Measurements from ENCODE around the gene FOSL1.
"Not testable (repeated sequence)": the region's sequence is repeated elsewhere in the genome, so short reads cannot be mapped to it uniquely, and the experiment has no call there.

Gene FOSL1

GRCh38 chr11:65896034-65896999, 3.9 kb downstream of the FOSL1 start:
- no peak for DNase-seq (ENCODE audit: low read depth in 2 of 2)

DNA sequence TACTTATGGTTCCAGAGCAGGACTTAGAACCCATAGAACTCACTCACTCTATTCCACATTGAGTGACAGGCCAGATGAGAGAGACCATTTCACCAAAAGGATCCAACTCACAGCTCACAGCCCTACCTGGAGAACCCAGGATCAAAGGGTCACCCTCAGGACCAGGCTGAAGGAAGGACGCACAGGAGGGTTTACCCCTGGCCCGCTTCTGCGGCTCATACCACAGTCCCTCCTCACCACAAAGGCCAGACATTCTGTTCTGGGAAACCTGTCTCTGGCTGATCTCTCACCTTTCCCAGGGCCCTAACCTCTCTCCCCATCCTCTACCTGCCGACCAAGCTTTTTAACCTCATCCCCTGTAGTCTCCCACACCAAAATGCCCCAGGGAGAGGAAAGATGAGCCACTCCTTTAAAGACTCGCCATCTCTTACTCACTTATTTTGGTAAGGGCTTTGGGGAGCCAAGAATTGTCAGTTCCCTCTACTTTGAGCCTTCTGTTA, 4.7 kb downstream of the FOSL1 start:
- DNase-seq (ENCODE audit: low read depth in 2 of 2): no peak

GRCh38 chr11:65894034-65894591, 6.1 kb downstream of the FOSL1 start:
- no peak for DNase-seq (ENCODE audit: low read depth in 2 of 2)

DNA sequence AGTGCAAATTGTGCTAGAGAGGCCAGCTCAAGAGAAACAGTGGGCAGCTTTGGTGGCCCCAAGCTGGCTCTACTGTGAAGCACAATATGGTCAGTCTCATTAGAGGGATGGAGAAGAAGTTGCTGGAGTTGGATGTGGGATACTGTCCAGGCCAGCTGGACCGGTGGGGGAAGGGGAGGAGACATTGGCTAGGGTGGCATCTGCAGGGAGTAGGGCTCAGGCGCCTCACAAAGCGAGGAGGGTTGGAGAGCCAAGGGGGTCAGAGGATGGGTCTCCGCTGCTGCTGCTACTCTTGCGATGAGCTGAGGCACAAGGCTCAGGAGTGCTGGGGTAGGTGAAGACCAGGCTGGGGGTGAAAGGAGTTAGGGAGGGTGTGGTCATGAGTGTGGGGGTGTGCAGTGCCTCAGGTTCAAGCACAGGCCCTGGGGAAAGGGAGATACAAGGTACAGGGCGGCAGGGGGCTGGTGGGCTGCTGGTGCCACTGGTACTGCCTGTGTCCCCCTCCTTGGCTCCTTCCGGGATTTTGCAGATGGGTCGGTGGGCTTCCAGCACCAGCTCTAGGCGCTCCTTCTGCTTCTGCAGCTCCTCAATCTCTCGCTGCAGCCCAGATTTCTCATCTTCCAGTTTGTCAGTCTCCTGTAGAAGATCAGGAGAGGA, 7.4 kb downstream of the FOSL1 start:
- no peak for DNase-seq (ENCODE audit: low read depth in 2 of 2)

DNA sequence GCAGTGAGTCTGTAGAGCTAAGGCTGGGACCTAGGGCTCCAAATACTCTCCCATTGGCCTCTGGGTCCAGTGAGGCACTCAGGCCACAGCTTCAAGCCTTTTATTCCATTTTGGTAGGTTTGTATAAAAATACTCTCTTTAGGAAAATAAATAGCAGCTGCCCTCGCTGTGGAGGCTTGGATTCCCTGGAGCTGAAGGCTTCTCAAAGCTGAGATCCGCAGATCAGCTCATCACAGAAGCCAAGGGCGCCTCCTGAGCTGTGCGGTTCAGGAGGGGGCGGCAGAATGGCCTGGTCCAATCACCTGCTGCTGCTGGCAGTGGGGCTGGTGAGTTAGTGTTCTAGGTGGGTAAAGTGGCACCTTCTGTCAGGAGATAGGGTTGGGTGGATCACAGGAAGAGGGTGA, 8.0 kb downstream of the FOSL1 start:
- not testable (repeated sequence) for DNase-seq (ENCODE audit: low read depth in 2 of 2)

- DNase-seq (ENCODE audit: low read depth in 2 of 2): no peak
Measured at GRCh38 chr11:65891219-65892136, 8.7 kb downstream of the FOSL1 start.

DNA sequence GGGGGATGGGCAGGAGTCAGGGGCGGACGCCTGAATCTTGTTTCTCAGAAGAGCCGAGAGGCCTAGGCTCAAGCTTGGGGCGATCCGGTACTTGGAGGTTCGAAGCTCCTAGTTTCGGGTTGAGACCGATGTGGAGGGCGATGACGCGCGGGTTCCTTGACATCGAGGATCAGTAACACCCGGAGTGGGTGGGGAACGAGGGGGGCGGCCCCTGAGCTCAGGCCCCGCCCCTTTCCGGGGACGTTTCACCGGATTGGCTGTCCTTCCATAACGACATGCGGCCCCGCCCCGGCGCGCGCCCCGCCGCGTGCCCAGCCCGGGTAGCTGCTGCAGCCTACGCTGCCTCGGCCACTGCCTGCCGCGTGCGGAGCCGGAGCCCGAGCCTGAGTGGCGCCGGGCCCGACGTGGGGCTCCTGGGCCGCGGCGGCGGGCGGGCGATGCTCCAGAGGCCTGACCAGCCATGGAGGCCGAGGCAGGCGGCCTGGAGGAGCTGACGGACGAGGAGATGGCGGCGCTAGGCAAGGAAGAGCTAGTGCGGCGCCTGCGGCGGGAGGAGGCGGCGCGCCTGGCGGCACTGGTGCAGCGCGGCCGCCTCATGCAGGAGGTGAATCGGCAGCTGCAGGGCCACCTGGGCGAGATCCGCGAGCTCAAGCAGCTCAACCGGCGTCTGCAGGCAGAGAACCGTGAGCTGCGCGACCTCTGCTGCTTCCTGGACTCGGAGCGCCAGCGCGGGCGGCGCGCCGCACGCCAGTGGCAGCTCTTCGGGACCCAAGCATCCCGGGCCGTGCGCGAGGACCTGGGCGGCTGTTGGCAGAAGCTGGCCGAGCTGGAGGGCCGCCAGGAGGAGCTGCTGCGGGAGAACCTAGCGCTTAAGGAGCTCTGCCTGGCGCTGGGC, 9.6 kb downstream of the FOSL1 start, which contains the start of gene CCDC85B:
CCDC85B (plus strand) TSS at position 350 of the 895 bp plus-strand sequence; CDS start at position 461, 111 bp downstream.
- peak; percentile 98 for DNase-seq (ENCODE audit: low read depth in 2 of 2)

- DNase-seq (ENCODE audit: low read depth in 2 of 2): peak; percentile 89 to 93
Measured at GRCh38 chr11:65888163-65888814, 11.9 kb downstream of the FOSL1 start, which contains the start of gene FIBP. Gene FIBP, minus strand, starts transcription at chr11:65888471. Its CDS starts 53 bp downstream, at chr11:65888418.

GRCh38 chr11:65887723-65888162, 12.4 kb downstream of the FOSL1 start:
- DNase-seq (ENCODE audit: low read depth in 2 of 2): no peak

- no peak for DNase-seq (ENCODE audit: low read depth in 2 of 2)
Measured at GRCh38 chr11:65886826-65887722, 13.1 kb downstream of the FOSL1 start.

DNA sequence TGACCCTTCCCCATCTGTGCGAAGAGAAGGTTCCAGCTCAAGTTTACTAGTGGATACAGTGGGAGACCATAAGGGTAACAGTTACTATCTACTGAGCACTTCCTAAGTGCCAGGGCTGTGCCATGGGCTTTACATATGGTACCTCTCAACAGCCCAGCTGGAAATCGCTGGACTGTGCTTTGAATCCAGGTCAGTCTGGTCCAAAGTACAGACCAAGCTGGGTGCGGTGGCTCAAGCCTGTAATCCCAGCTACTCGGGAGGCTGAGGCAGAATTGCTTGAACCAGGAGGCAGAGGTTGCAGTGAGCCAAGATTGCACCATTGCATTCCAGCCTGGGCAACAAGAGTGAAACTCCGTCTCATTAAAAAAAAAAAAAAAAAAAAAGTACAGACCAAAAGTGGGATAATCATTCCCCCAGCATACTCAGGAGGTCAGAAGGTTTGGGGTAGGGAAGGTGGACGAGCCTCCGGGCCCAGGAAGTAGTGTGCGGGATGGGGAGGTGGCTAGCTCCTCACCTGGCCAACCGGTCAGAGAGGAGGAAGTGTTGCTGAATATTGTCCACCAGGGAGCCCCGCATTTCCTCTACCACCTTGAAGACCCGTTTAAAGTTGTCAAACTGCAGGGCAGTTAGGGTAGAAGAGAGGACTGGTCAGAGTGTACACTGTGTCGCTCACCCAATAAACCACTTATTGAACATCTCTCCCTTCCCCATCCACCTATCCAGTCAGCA, 14.2 kb downstream of the FOSL1 start:
- no peak for DNase-seq (ENCODE audit: low read depth in 2 of 2)

- DNase-seq (ENCODE audit: low read depth in 2 of 2): no peak
Measured at GRCh38 chr11:65885231-65885630, 15.0 kb downstream of the FOSL1 start.

GRCh38 chr11:65884716-65885092, 15.5 kb downstream of the FOSL1 start:
- peak; percentile 62 to 67 for DNase-seq (ENCODE audit: low read depth in 2 of 2)

DNA sequence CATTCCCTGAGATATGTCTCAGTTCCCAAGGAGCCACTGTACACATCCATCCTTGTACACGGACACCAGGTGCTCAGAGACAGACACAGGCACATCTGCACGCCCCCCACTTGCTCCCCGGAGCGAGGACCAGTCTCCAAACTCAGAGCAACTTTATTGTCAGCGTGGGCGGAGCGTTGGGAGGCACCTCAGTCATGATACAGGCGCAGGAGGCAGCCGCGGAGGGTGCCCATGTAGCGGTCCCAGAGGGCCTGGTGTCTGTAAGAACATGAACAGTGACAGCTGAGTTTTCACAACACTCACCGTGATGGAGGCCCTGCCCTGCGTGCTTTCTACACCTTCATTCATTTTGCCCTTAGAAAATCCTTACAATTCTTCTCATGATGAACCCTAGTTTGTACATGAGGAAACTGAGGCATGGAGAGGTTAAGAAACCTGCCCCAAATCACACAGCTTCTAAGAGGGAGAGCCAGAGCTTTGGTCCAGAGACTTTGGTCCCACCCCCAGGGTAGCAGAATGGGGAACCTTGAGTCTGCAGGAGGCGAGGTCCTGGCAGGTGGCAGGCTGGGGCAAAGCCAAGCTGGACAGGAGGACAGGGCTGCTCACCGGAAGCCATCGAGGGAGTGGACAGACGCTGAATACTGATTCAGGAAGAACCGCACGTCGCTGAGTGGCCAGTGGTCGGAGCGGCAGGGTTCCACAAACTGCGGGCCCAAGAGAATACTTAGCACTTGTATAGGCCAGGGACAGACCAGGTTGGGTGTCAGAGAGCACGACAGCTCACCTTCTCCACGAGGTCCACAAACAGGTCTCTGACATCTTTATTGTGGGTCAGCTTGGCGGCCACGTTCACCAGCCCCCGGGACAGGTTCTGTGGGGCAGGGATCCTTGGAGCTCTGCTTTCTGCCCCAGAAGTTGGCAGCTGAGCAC, 16.1 kb downstream of the FOSL1 start:
- no peak for DNase-seq (ENCODE audit: low read depth in 2 of 2)

DNA sequence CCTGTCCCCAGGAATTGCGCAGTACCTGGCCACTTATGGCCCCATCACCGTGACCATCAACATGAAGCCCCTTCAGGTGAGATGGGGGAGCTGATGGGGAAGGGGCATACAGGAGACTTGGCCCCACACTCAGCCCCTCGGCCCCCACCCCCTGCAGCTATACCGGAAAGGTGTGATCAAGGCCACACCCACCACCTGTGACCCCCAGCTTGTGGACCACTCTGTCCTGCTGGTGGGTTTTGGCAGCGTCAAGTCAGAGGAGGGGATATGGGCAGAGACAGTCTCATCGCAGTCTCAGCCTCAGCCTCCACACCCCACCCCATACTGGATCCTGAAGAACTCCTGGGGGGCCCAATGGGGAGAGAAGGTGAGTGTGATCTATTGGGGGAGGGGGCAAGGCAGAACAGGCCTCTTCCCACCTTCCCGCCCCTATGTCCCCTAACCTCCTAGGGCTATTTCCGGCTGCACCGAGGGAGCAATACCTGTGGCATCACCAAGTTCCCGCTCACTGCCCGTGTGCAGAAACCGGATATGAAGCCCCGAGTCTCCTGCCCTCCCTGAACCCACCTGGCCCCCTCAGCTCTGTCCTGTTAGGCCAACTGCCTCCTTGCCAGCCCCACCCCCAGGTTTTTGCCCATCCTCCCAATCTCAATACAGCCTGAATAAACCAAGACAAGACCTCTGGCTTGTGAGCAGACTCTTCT, 17.0 kb downstream of the FOSL1 start:
- DNase-seq (ENCODE audit: low read depth in 2 of 2): no peak
